Right atrium auricular region (tissue), 2 donors: ENCODE results near the gene NME7. TPM values are rescaled to one million over a fixed set of nuclear protein-coding genes. Genes with fewer than 3 reads are reported as not detected.

ENCODE experiments used
- DNase-seq: peaks from one replicate; pipeline ENCODE4 v3.0.0-alpha.2; 2019; ENCODE audit warnings: low spot score
- H3K27ac ChIP-seq, 2 donors: fragments of 200-600 bp; sonication (generic); 1 replicate in 1 of 2; 2 replicates in 1 of 2; pipeline ENCODE4 v1.5.1; 2016 to 2019
- H3K27me3 ChIP-seq, 2 donors: fragments of 200-600 bp; sonication (generic); one replicate each; pipeline versions ENCODE4 v1.5.1 to v1.6.0; 2017 to 2019
- H3K36me3 ChIP-seq: fragments of 200-600 bp; sonication (generic); one replicate; pipeline ENCODE4 v1.5.1; 2016
- H3K4me1 ChIP-seq, 2 donors: fragments of 200-600 bp; sonication (generic); one replicate each; pipeline versions ENCODE4 v1.5.1 to v1.6.0; 2017 to 2019
- H3K4me3 ChIP-seq, 2 donors: fragments of 200-600 bp; sonication (generic); 1 replicate in 1 of 2; 2 replicates in 1 of 2; pipeline ENCODE4 v1.5.1; 2017 to 2019; ENCODE audit warnings: mild to moderate bottlenecking in 1 of 2, moderate library complexity in 1 of 2
- H3K9me3 ChIP-seq, 2 donors: fragments of 200-600 bp; sonication (generic); one replicate each; pipeline ENCODE4 v1.5.1; 2019
- CTCF ChIP-seq, 2 donors: fragments of 200-600 bp; sonication (generic); IDR thresholded peaks; one replicate each; pipeline ENCODE4 v1.5.1; 2019; ENCODE audit warnings: antibody characterized with exemption in 2 of 2
- total RNA-seq, 2 donors: library from RNA; depleted of rRNA; stranded (reverse); fragments of >200 nt; gene quantifications; one replicate each; pipeline ENCODE4 v1.1.0, GENCODE V29; 2016

The NME7 gene
- total RNA-seq, 2 donors from 2014 or later, result 9.1 to 10.4 TPM

GRCh38 chr1:169085911-169086310 is 281.7 kb downstream of the NME7 start:
- no peak for TF ChIP-seq CTCF (IDR thresholded peaks at IDR 0.05)
- no peak overlapping the region for H3K4me3 ChIP-seq
- no peak overlapping the region for H3K27ac ChIP-seq
- peaks cover 3 to 17% of the 10 kb centered on the region in 2 donors for H3K4me1 ChIP-seq
- no peaks in the 10 kb centered on the region for H3K36me3 ChIP-seq
- no peak for DNase-seq
- no peaks in the 10 kb centered on the region for H3K9me3 ChIP-seq
- no peaks in the 10 kb centered on the region for H3K27me3 ChIP-seq

Other genes with a start within 250 kb of the NME7 start
- gene BLZF1, start 398 bp upstream of the NME7 start, total RNA-seq, result 10 to 100 TPM; 14.6 to 18.4 TPM
- 1 to 10 TPM in 1 of 2 donors, under 1 TPM in 1; 0.37 to 1.9 TPM for gene CCDC181, start 59.7 kb upstream of the NME7 start, total RNA-seq
- 10 to 100 TPM; 23.5 to 24.1 TPM for gene SLC19A2, start 118.1 kb upstream of the NME7 start, total RNA-seq
- gene F5, start 218.7 kb upstream of the NME7 start, total RNA-seq, result 10 to 100 TPM in 1 of 2 donors, 1 to 10 TPM in 1; 4.9 to 55.5 TPM